Measurements from ENCODE around the gene EML2.
A peak's percentile ranks its signal among the peaks of the same experiment; 100 is the strongest.
"Not testable (repeated sequence)": the region's sequence is repeated elsewhere in the genome, so short reads cannot be mapped to it uniquely, and the experiment has no call there.

EML2 gene

DNA sequence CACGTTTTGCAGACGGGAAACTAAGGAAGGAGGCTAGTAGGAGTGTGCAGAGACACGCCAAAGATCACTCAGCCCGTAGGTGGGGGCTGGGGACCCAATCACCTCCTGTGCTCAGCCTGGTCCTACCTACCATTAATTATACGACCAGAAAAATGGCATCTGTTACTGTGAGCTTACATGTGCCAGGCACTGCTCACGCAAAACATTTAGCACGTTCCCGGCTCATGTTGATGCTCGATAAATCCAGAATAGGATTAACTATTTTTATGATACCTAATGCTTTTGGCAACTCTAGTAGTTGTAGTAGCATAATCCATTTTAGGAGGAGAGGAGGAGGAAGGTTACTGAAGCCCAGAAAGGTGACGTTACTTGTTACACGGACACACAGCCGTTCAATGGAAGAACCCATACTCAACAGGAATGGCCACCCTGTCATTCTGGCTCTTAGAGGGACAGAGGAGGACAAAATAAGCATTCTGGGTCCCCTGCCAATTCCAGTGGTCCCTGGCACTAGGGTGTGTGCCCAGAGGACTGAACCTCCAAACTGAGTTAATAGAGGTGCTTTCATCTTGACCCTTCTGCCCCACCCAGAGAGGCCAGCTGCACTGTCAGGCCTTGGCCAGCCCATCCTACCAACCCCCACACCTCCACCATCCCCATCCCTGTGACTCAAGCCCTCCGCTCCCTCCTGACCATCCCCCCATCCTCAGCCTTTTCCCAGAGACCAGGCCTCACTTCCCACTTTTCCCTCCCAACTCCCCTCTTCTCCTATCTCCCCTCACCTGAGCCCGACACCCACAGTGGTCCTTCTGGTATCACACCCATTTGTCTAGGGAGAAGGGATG lies 5.0 kb upstream of the EML2 start:
- H3K27ac Mint-ChIP-seq: peak overlapping the region; percentile 70 to 98
- DNase-seq: no peak
- no peak for ATAC-seq (replicated peaks)
- H3K4me3 Mint-ChIP-seq: no peak overlapping the region
- H3K9me3 Mint-ChIP-seq: no peaks in the 10 kb centered on the region
- no peaks in the 10 kb centered on the region for H3K27me3 Mint-ChIP-seq
- peaks cover 30% of the 10 kb centered on the region for H3K36me3 Mint-ChIP-seq (ENCODE audit: insufficient read depth)
- peaks cover 32 to 46% of the 10 kb centered on the region in 2 donors for H3K4me1 Mint-ChIP-seq (ENCODE audit: low read depth in 2 of 2)

DNA sequence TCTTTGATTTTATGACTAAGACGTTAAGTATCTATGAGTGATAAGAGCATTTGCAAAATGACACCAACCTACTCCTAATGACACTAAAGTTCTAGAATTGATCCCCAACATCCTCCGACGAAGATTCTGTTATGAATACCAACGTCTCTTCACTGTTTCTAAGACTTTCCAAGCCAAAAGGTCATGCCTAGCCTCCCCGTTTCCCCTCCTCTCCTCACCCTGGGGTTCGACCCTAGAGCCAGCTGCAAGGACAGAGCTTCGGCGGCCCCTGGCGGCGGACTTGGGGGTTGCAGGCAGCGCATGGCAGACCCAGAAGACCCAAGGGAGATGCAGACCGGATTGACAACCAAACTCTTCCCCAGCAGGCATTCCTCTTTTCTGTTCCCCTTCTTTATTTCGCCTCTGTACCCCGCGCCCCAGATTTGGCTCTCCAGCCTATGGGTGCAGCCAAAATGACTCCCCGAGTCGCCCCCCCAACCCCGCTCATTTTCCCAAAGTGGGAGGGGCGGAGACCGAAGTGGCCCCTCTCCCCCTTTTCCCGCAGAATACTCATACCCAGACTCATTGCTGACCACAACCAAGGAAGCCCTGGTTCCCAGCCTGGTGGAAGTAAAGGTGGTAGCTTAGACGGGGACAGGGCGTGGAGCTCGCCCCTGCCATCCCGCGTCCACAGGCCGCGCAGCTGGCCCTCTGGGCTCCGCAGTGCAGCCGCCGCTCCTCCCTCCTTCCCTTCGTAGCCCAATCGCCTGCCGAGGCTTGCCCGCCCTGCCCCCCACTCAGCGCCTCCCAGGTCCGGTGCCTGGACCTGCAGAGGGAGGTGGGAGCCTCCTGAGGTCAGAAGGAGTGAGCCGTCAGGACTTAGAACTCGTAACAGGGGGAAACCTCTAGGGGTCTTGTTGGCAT lies 4.1 kb upstream of the EML2 start:
- H3K27me3 Mint-ChIP-seq: no peaks in the 10 kb centered on the region
- peak overlapping the region; percentile 87 to 98 for H3K27ac Mint-ChIP-seq
- peaks cover 34% of the 10 kb centered on the region for H3K36me3 Mint-ChIP-seq (ENCODE audit: insufficient read depth)
- peak; percentile 89 to 93 (median 90) for DNase-seq
- H3K4me3 Mint-ChIP-seq: peak overlapping the region; percentile 74 to 75
- H3K9me3 Mint-ChIP-seq: no peaks in the 10 kb centered on the region
- H3K4me1 Mint-ChIP-seq (ENCODE audit: low read depth in 2 of 2): peaks cover 40 to 53% of the 10 kb centered on the region in 2 donors
- ATAC-seq (replicated peaks): peak; percentile 16

- peak overlapping the region; percentile 87 to 98 for H3K27ac Mint-ChIP-seq
- H3K4me3 Mint-ChIP-seq: peak overlapping the region; percentile 74 to 75
- DNase-seq (peak; percentile 65 to 70 (median 69)), ATAC-seq (replicated peaks) (peak; percentile 18)
- H3K27me3 Mint-ChIP-seq: no peaks in the 10 kb centered on the region
- no peaks in the 10 kb centered on the region for H3K9me3 Mint-ChIP-seq
- H3K36me3 Mint-ChIP-seq (ENCODE audit: insufficient read depth): peaks cover 35% of the 10 kb centered on the region
- peaks cover 40 to 53% of the 10 kb centered on the region in 2 donors for H3K4me1 Mint-ChIP-seq (ENCODE audit: low read depth in 2 of 2)
These were observed 2.3 kb upstream of the EML2 start for GRCh38 chr19:45641274-45642105.

- Mint-ChIP-seq H3K36me3 (ENCODE audit: insufficient read depth) (peaks cover 37% of the 10 kb centered on the region), H3K27ac (peak overlapping the region; percentile 87 to 98), H3K4me3 (peak overlapping the region; percentile 74 to 75), H3K4me1 (ENCODE audit: low read depth in 2 of 2) (peaks cover 33 to 47% of the 10 kb centered on the region in 2 donors), H3K27me3 (no peaks in the 10 kb centered on the region), H3K9me3 (no peaks in the 10 kb centered on the region)
- DNase-seq (peak; percentile 24 to 47 (median 40)), ATAC-seq (replicated peaks) (no peak)
These were observed 1.7 kb upstream of the EML2 start for GRCh38 chr19:45640849-45641273.

GRCh38 chr19:45637890-45638667 lies 1.1 kb downstream of the EML2 start:
- Mint-ChIP-seq H3K36me3 (ENCODE audit: insufficient read depth) (peaks cover 32% of the 10 kb centered on the region), H3K27ac (peak overlapping the region; percentile 91 to 94), H3K27me3 (no peaks in the 10 kb centered on the region), H3K4me1 (ENCODE audit: low read depth in 2 of 2) (peaks cover 30 to 37% of the 10 kb centered on the region in 2 donors), H3K9me3 (no peaks in the 10 kb centered on the region), H3K4me3 (peak overlapping the region; percentile 96 to 97)
- no peak for DNase-seq
- ATAC-seq (replicated peaks): no peak

DNA sequence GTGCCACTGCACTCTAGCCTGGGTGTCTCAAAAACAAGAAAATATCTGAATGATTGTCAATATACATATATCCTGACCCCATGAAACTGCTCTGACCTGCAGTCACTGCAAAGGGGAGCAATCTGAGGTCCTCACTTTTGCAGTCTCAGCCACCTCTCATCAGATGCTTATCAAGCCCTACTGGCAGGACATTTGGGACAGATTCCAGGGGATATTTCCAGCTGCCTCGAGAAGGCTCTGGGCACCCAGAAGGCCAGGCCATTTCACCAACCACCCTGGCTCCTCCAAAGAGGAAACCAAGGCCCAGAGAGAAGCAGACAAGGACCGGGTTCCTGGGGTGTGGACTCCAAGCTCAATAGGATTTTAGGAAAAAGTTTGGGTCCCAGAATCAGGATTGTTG lies 2.3 kb downstream of the EML2 start:
- ATAC-seq (replicated peaks) (no peak), DNase-seq (no peak)

GRCh38 chr19:45636275-45636674 lies 2.9 kb downstream of the EML2 start:
- DNase-seq (no peak), ATAC-seq (replicated peaks) (no peak)
- H3K4me1 Mint-ChIP-seq (ENCODE audit: low read depth in 2 of 2): peaks cover 15 to 22% of the 10 kb centered on the region in 2 donors
- no peaks in the 10 kb centered on the region for H3K27me3 Mint-ChIP-seq
- H3K4me3 Mint-ChIP-seq: no peak overlapping the region
- H3K9me3 Mint-ChIP-seq: no peaks in the 10 kb centered on the region
- H3K36me3 Mint-ChIP-seq (ENCODE audit: insufficient read depth): peaks cover 25% of the 10 kb centered on the region
- H3K27ac Mint-ChIP-seq: no peak overlapping the region

More for the DNA sequence above, 2.3 kb downstream of the EML2 start:
- Mint-ChIP-seq H3K36me3 (ENCODE audit: insufficient read depth) (peaks cover 30% of the 10 kb centered on the region), H3K9me3 (no peaks in the 10 kb centered on the region), H3K4me3 (no peak overlapping the region), H3K27me3 (no peaks in the 10 kb centered on the region), H3K27ac (no peak overlapping the region), H3K4me1 (ENCODE audit: low read depth in 2 of 2) (peaks cover 21 to 28% of the 10 kb centered on the region in 2 donors)

- no peaks in the 10 kb centered on the region for H3K27me3 Mint-ChIP-seq
- H3K36me3 Mint-ChIP-seq (ENCODE audit: insufficient read depth): peaks cover 32% of the 10 kb centered on the region
- no peaks in the 10 kb centered on the region for H3K9me3 Mint-ChIP-seq
- DNase-seq: peak in 1 of 3 experiments; percentile 16
- no peaks in the 10 kb centered on the region for H3K4me1 Mint-ChIP-seq (ENCODE audit: low read depth in 2 of 2)
- H3K4me3 Mint-ChIP-seq: no peak overlapping the region
- ATAC-seq (replicated peaks): no peak
- no peak overlapping the region for H3K27ac Mint-ChIP-seq
These were observed 6.6 kb downstream of the EML2 start for GRCh38 chr19:45632468-45633196.

GRCh38 chr19:45630463-45630862 lies 8.7 kb downstream of the EML2 start:
- ATAC-seq (replicated peaks) (no peak), DNase-seq (no peak)
- no peaks in the 10 kb centered on the region for H3K27me3 Mint-ChIP-seq
- H3K4me3 Mint-ChIP-seq: no peak overlapping the region
- peaks cover 0 to 2% of the 10 kb centered on the region in 2 donors for H3K4me1 Mint-ChIP-seq (ENCODE audit: low read depth in 2 of 2)
- H3K36me3 Mint-ChIP-seq (ENCODE audit: insufficient read depth): peaks cover 51% of the 10 kb centered on the region
- H3K27ac Mint-ChIP-seq: no peak overlapping the region
- H3K9me3 Mint-ChIP-seq: no peaks in the 10 kb centered on the region

- Mint-ChIP-seq H3K4me3 (no peak overlapping the region), H3K9me3 (no peaks in the 10 kb centered on the region), H3K4me1 (ENCODE audit: low read depth in 2 of 2) (peaks cover 0 to 3% of the 10 kb centered on the region in 2 donors), H3K27me3 (no peaks in the 10 kb centered on the region), H3K36me3 (ENCODE audit: insufficient read depth) (peaks cover 52% of the 10 kb centered on the region), H3K27ac (no peak overlapping the region)
- ATAC-seq (replicated peaks) (no peak), DNase-seq (no peak)
These were observed 9.5 kb downstream of the EML2 start for GRCh38 chr19:45629704-45630103.

DNA sequence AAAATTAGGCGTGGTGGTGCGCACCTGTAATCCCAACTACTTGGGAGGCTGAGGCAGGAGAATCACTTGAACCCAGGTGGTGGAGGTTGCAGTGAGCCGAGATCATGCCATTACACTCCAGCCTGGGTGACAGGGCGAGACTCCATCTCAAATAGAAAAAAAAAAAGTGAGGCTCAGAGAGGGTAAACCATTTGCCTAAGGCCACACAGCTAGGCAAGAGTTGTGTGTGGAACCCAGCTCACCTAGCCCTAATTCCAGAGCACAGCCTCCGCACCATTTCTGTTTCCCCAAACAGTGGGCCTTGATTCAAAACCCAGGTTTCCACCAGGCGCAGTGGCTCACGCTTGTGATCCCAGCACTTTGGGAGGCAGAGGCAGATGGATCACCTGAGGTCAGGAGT lies 11.0 kb downstream of the EML2 start:
- H3K4me3 Mint-ChIP-seq; H3K9me3 Mint-ChIP-seq; H3K4me1 Mint-ChIP-seq (ENCODE audit: low read depth in 2 of 2); DNase-seq; ATAC-seq (replicated peaks); H3K27ac Mint-ChIP-seq; H3K27me3 Mint-ChIP-seq: not testable (repeated sequence)
- peaks cover 55% of the 10 kb centered on the region for H3K36me3 Mint-ChIP-seq (ENCODE audit: insufficient read depth)

GRCh38 chr19:45623984-45624383 lies 15.2 kb downstream of the EML2 start:
- DNase-seq (no peak), ATAC-seq (replicated peaks) (no peak)
- Mint-ChIP-seq H3K27me3 (no peaks in the 10 kb centered on the region), H3K27ac (peak overlapping the region in 1 of 2 donors; percentile 0), H3K4me3 (no peak overlapping the region), H3K4me1 (ENCODE audit: low read depth in 2 of 2) (peaks cover 0 to 9% of the 10 kb centered on the region in 2 donors), H3K36me3 (ENCODE audit: insufficient read depth) (peaks cover 66% of the 10 kb centered on the region), H3K9me3 (no peaks in the 10 kb centered on the region)

Measured in effector memory CD8-positive, alpha-beta T cell (primary cell).